B cell (primary cell): ENCODE measurements around the gene FAM184A.

Experiments used
- CTCF ChIP-seq: fragments of 200-600 bp; IDR thresholded peaks from one replicate; pipeline ENCODE4 v1.8.0; 2022; ENCODE audit warnings: antibody characterized with exemption, mild to moderate bottlenecking
- EZH2 ChIP-seq: IDR thresholded peaks from 2 replicates; pipeline ENCODE4 v1.6.1; 2012; ENCODE audit warnings: borderline replicate concordance, low read depth, mild to moderate bottlenecking, moderate library complexity, low read length; ENCODE audit not compliant: insufficient read depth, poor library complexity, severe bottlenecking

- TF ChIP-seq CTCF (no peak), EZH2 (no peak)
These were observed 157.4 kb downstream of the FAM184A start for GRCh38 chr6:118921084-118921483.
